Measurements from ENCODE around the gene FILIP1L.

- TF ChIP-seq CTCF (IDR thresholded peaks at IDR 0.05 in 2 of 3, conservative IDR thresholded peaks at IDR 0.05 in 1 of 3; ENCODE audit: borderline replicate concordance in 1 of 3, insufficient read depth in 1 of 3, low read depth in 2 of 3, low read length in 2 of 3) (no peak), POLR2A (IDR thresholded peaks at IDR 0.05; ENCODE audit: borderline replicate concordance, extremely low read depth, insufficient read depth, insufficient read length) (no peak), MAX (IDR thresholded peaks at IDR 0.05) (no peak), SIN3A (IDR thresholded peaks at IDR 0.05; ENCODE audit: low read depth) (no peak), EGR1 (IDR thresholded peaks at IDR 0.05; ENCODE audit: low read depth) (no peak), POLR2AphosphoS5 (IDR thresholded peaks at IDR 0.05; ENCODE audit: low read depth, low read length) (no peak), REST (IDR thresholded peaks at IDR 0.05; ENCODE audit: low read depth) (no peak), ATF3 (IDR thresholded peaks at IDR 0.05) (no peak), ZFX (IDR thresholded peaks at IDR 0.05) (no peak), FOSL1 (IDR thresholded peaks at IDR 0.05; ENCODE audit: low read depth) (no peak)
Observed at GRCh38 chr3:99923873-99924272, 190.4 kb downstream of the FILIP1L start.

Measured in HCT116 (cell line).